IMR-90 (cell line): Measurements from ENCODE around the gene PCDHGA10. TPM values are rescaled to one million over a fixed set of nuclear protein-coding genes. Genes with fewer than 3 reads are reported as not detected.
"Not testable (repeated sequence)": the region's sequence is repeated elsewhere in the genome, so short reads cannot be mapped to it uniquely, and the experiment has no call there.

Experiments used
- ATAC-seq: fragments of 200-7000 bp; cut with Tn5 transposase; 2 replicates; pipeline ENCODE4 v1.9.1; 2020; ENCODE audit warnings: low read depth, mild to moderate bottlenecking, moderate library complexity
- BruUV-seq: library from RNA; stranded (reverse); fragments of 400-500 nt; replicated peaks from 2 replicates; lab custom pipeline; 2021; lab: Mats Ljungman, UMichigan
- CTCF ChIA-PET: fragments of 300-600 bp; formaldehyde crosslinking; extraction: SDS; loops from one replicate; lab custom pipeline; 2021; ENCODE audit warnings: antibody characterized with exemption; lab: Yijun Ruan, JAX
- POLR2A ChIA-PET: fragments of 300-600 bp; sonication (Branson Sonifier 250); formaldehyde crosslinking; loops from one replicate; lab custom pipeline; 2022; ENCODE audit warnings: antibody characterized with exemption; ENCODE audit not compliant: unreplicated experiment; lab: Charles Lee
- DNase-seq: peaks from one replicate; pipeline ENCODE4 v3.0.0; 2013
- H2AFZ ChIP-seq: replicated peaks from 2 replicates; pipeline ENCODE3; 2013; ENCODE audit warnings: low read length, mild to moderate bottlenecking; ENCODE audit not compliant: poor library complexity
- H2AK5ac ChIP-seq: 2 replicates; pipeline ENCODE4 v1.6.1; 2013; ENCODE audit warnings: low read depth, low read length, inconsistent platforms
- H2AK9ac ChIP-seq: replicated peaks from 2 replicates; pipeline ENCODE3; 2013; ENCODE audit warnings: mild to moderate bottlenecking, low read depth, low read length, moderate library complexity; ENCODE audit not compliant: poor library complexity
- H2BK120ac ChIP-seq: 2 replicates; pipeline ENCODE4 v1.6.1; 2013; ENCODE audit warnings: low read depth, low read length, inconsistent platforms
- H2BK15ac ChIP-seq: 3 replicates; pipeline ENCODE4 v1.6.1; 2013; ENCODE audit warnings: low read depth, low read length, inconsistent platforms
- H2BK20ac ChIP-seq: 2 replicates; pipeline ENCODE4 v1.6.1; 2013; ENCODE audit warnings: low read depth, mild to moderate bottlenecking, inconsistent platforms, low read length, moderate library complexity
- H2BK5ac ChIP-seq: 2 replicates; pipeline ENCODE4 v1.6.1; 2013; ENCODE audit warnings: mild to moderate bottlenecking, low read depth, low read length, inconsistent platforms; ENCODE audit not compliant: poor library complexity, severe bottlenecking
- H3K14ac ChIP-seq: replicated peaks from 2 replicates; pipeline ENCODE4 v1.6.1; 2013; ENCODE audit warnings: low read depth, low read length, inconsistent platforms
- H3K18ac ChIP-seq: 2 replicates; pipeline ENCODE4 v1.6.1; 2013; ENCODE audit warnings: low read depth, low read length, control low read depth
- H3K23ac ChIP-seq: 2 replicates; pipeline ENCODE4 v1.6.1; 2013; ENCODE audit warnings: low read depth, low read length, inconsistent platforms
- H3K27ac ChIP-seq: 2 replicates; pipeline ENCODE4 v1.5.1; 2013; ENCODE audit warnings: mild to moderate bottlenecking, control low read depth, low read length; ENCODE audit not compliant: insufficient read depth
- H3K27me3 ChIP-seq: 2 replicates; pipeline ENCODE4 v1.6.1; 2013; ENCODE audit warnings: low read length; ENCODE audit not compliant: control insufficient read depth, insufficient read depth
- H3K36me3 ChIP-seq: 2 replicates; pipeline ENCODE4 v1.6.1; 2013; ENCODE audit warnings: low read length, mixed read lengths; ENCODE audit not compliant: control insufficient read depth, insufficient read depth
- H3K4ac ChIP-seq: 2 replicates; pipeline ENCODE4 v1.6.1; 2013; ENCODE audit warnings: low read depth, low read length, inconsistent platforms
- H3K4me1 ChIP-seq: 2 replicates; pipeline ENCODE4 v1.6.1; 2013; ENCODE audit warnings: low read length, mixed read lengths; ENCODE audit not compliant: control insufficient read depth, insufficient read depth
- H3K4me2 ChIP-seq: 2 replicates; pipeline ENCODE4 v1.6.1; 2013; ENCODE audit warnings: low read depth, mild to moderate bottlenecking, control low read depth, low read length, moderate library complexity
- H3K4me3 ChIP-seq: 2 replicates; pipeline ENCODE4 v1.5.1; 2013; ENCODE audit warnings: low read depth, mild to moderate bottlenecking, control low read depth, low read length, moderate library complexity; ENCODE audit not compliant: insufficient read depth
- H3K56ac ChIP-seq: 2 replicates; pipeline ENCODE4 v1.6.1; 2013; ENCODE audit warnings: low read length, inconsistent platforms; ENCODE audit not compliant: insufficient read depth; ENCODE audit errors: extremely low read depth
- H3K79me1 ChIP-seq, 2 experiments: 2 replicates each; pipeline ENCODE4 v1.6.1; 2013; ENCODE audit warnings: low read length in 2 of 2, inconsistent platforms in 1 of 2, low read depth in 1 of 2
- H3K9ac ChIP-seq: 2 replicates; pipeline ENCODE4 v1.6.1; 2013; ENCODE audit warnings: low read depth, low read length, control low read depth
- H3K9me1 ChIP-seq: 2 replicates; pipeline ENCODE4 v1.6.1; 2013; ENCODE audit warnings: low read length, inconsistent platforms; ENCODE audit not compliant: insufficient read depth
- H3K9me3 ChIP-seq: 2 replicates; pipeline ENCODE4 v1.6.1; 2013; ENCODE audit warnings: low read length; ENCODE audit not compliant: control insufficient read depth, insufficient read depth
- H4K20me1 ChIP-seq: 2 replicates; pipeline ENCODE4 v1.6.1; 2013; ENCODE audit warnings: low read length, inconsistent platforms; ENCODE audit not compliant: insufficient read depth
- H4K5ac ChIP-seq: 2 replicates; pipeline ENCODE4 v1.6.1; 2013; ENCODE audit warnings: mild to moderate bottlenecking, low read depth, low read length, control low read depth
- H4K8ac ChIP-seq, 2 experiments: 2 replicates each; pipeline ENCODE4 v1.6.1; 2013; ENCODE audit warnings: low read depth in 2 of 2, low read length in 2 of 2, control low read depth in 1 of 2, inconsistent platforms in 1 of 2
- H4K91ac ChIP-seq: 2 replicates; pipeline ENCODE4 v1.6.1; 2013; ENCODE audit warnings: low read depth, low read length, inconsistent platforms; ENCODE audit not compliant: insufficient read depth
- RAD21 ChIP-seq: IDR thresholded peaks from 2 replicates; pipeline ENCODE4 v1.6.1; 2012; ENCODE audit warnings: low read length, improper control_type of control experiment
- SMC3 ChIP-seq: fragments of 150-350 bp; IDR thresholded peaks from 2 replicates; pipeline ENCODE4 v1.6.1; 2016; ENCODE audit warnings: low read depth, mild to moderate bottlenecking, antibody characterized with exemption, low read length, moderate library complexity
- WGBS, 2 experiments: methylation state at CpG; one replicate each; pipeline versions ENCODE4 v1.1.5 to v1.1.7; 2013; ENCODE audit warnings: missing lambda C conversion rate in 2 of 2; ENCODE audit not compliant: insufficient read length in 1 of 2; ENCODE audit errors: extremely low coverage in 2 of 2; 5-methylcytosine and 5-hydroxymethylcytosine counted together
- dilution Hi-C: fragments of 300-500 bp; cut with HindIII; formaldehyde crosslinking; loops from one replicate; pipeline ENCODE4 v1.14.3; 2018; ENCODE audit warnings: low sequenced_read_pairs; ENCODE audit not compliant: unreplicated experiment
- in situ Hi-C: fragments of 300-500 bp; cut with MboI; formaldehyde crosslinking; loops from 3 replicates; pipeline ENCODE4 v1.14.3; 2019; ENCODE audit warnings: low sequenced_read_pairs, inconsistent platforms, mixed read lengths
- intact Hi-C: fragments of 100-400 bp; cut with micrococcal nuclease; formaldehyde crosslinking; loops from 2 replicates; pipeline ENCODE4 v1.10.0; 2022
- polyA plus RNA-seq, 3 experiments: library from polyadenylated mRNA; depleted of rRNA; stranded (reverse); fragments of >200 nt; gene quantifications; 2 replicates each; pipeline ENCODE4 v1.2.3, GENCODE V29; 2012; ENCODE audit warnings: low replicate concordance in 1 of 3
- total RNA-seq: library from RNA; depleted of rRNA; stranded (reverse); fragments of >200 nt; gene quantifications from 2 replicates; pipeline ENCODE4 v1.2.3, GENCODE V29; 2012
- TF ChIP-seq, protein P1 (sequence below): conservative IDR thresholded peaks from 2 replicates; pipeline ENCODE4 v1.5.1; 2012; ENCODE audit warnings: mild to moderate bottlenecking, low read depth, low read length, improper control_type of control experiment

The PCDHGA10 gene
- total and polyA plus RNA-seq, 2 of the 4 experiments (the other 2 are of a cell fraction): 3.4 to 6.6 TPM

DNA sequence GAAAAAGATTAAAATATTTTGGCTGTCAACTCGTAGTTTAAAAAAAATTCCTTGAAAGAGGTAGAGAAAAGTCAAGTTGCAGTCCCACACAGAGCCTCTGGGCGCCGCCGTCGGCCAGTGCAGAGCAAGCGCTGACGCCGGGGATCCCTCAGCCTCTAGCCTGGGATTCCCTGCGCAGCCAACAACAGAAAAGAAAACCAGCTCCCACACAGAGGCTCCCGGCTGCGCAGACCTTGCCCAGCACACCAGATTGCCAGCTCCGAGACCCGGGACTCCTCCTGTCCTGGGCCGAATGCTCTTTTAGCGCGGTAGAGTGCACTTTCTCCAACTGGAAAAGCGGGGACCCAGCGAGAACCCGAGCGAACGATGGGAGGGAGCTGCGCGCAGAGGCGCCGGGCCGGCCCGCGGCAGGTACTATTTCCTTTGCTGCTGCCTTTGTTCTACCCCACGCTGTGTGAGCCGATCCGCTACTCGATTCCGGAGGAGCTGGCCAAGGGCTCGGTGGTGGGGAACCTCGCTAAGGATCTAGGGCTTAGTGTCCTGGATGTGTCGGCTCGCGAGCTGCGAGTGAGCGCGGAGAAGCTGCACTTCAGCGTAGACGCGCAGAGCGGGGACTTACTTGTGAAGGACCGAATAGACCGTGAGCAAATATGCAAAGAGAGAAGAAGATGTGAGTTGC, 4.8 kb downstream of the PCDHGA10 start, which contains the start of gene PCDHGB7:
PCDHGB7 (plus strand) TSS at position 184 of the 679 bp plus-strand sequence; CDS start at position 367, 183 bp downstream.
- Histone ChIP-seq H2AK5ac (peak within 1 kb of the TSS; percentile 16; the same call in 1 of the 2 replicates), H3K4me2 (peak within 1 kb of the TSS; percentile 71), H2AFZ (peak within 1 kb of the TSS; percentile 76), H3K79me1 (peaks cover 20 to 24% of the 10 kb centered on the region in 2 experiments), H3K36me3 (peaks cover 31% of the 10 kb centered on the region), H3K9me3 (peaks cover 56% of the 10 kb centered on the region), H3K4me3 (peak within 1 kb of the TSS; percentile 44)
- H3K23ac ChIP-seq, H3K27me3 ChIP-seq, H3K9ac ChIP-seq, H2BK15ac ChIP-seq, H3K4ac ChIP-seq, H3K14ac ChIP-seq, H4K8ac ChIP-seq, BruUV-seq, H2BK5ac ChIP-seq, H2BK20ac ChIP-seq, POLR2A ChIA-PET, H2AK9ac ChIP-seq, H3K18ac ChIP-seq, H3K9me1 ChIP-seq, H4K91ac ChIP-seq, H4K5ac ChIP-seq, H2BK120ac ChIP-seq, H3K4me1 ChIP-seq, H3K56ac ChIP-seq, dilution Hi-C loops, H4K20me1 ChIP-seq, H3K27ac ChIP-seq: not testable (repeated sequence)
- TF ChIP-seq, protein P1, sequence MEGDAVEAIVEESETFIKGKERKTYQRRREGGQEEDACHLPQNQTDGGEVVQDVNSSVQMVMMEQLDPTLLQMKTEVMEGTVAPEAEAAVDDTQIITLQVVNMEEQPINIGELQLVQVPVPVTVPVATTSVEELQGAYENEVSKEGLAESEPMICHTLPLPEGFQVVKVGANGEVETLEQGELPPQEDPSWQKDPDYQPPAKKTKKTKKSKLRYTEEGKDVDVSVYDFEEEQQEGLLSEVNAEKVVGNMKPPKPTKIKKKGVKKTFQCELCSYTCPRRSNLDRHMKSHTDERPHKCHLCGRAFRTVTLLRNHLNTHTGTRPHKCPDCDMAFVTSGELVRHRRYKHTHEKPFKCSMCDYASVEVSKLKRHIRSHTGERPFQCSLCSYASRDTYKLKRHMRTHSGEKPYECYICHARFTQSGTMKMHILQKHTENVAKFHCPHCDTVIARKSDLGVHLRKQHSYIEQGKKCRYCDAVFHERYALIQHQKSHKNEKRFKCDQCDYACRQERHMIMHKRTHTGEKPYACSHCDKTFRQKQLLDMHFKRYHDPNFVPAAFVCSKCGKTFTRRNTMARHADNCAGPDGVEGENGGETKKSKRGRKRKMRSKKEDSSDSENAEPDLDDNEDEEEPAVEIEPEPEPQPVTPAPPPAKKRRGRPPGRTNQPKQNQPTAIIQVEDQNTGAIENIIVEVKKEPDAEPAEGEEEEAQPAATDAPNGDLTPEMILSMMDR: peak; percentile 77
- TF ChIP-seq RAD21 (peak; percentile 84), SMC3 (peak; percentile 70)
- 23% methylated on average over 7 of the region's 47 CpGs; no CpG with 5 or more reads in 1 of the 2 experiments for WGBS, 2 experiments
- CTCF ChIA-PET: interaction anchor here (0.6 to 3.8 kb wide), 12 partner anchors 12 to 209 kb away, joined by 3 to 34 read pairs (median 4); partner anchors contain the start of gene PCDHGA12
- intact Hi-C loops (loop anchor here (1.0 to 5.0 kb wide), 3 partner anchors 60 to 143 kb away; partner anchors contain the start of gene PCDHGC3), in situ Hi-C loops (loop anchor here (5.0 kb wide), 1 partner anchor 145 kb away; no protein-coding TSS in a partner anchor)
- DNase-seq (peak; percentile 79), ATAC-seq (peak; percentile 89)
